GM19397 (cell line): Measurements from ENCODE around the gene UBXN11.
"Not testable (repeated sequence)": the region's sequence is repeated elsewhere in the genome, so short reads cannot be mapped to it uniquely, and the experiment has no call there.

Experiments used
- ATAC-seq: cut with Tn5 transposase; IDR thresholded peaks from one replicate; pipeline ENCODE4 v1.9.1; 2021; ENCODE audit warnings: mild to moderate bottlenecking, moderate library complexity; ENCODE audit not compliant: unreplicated experiment

The UBXN11 gene

DNA sequence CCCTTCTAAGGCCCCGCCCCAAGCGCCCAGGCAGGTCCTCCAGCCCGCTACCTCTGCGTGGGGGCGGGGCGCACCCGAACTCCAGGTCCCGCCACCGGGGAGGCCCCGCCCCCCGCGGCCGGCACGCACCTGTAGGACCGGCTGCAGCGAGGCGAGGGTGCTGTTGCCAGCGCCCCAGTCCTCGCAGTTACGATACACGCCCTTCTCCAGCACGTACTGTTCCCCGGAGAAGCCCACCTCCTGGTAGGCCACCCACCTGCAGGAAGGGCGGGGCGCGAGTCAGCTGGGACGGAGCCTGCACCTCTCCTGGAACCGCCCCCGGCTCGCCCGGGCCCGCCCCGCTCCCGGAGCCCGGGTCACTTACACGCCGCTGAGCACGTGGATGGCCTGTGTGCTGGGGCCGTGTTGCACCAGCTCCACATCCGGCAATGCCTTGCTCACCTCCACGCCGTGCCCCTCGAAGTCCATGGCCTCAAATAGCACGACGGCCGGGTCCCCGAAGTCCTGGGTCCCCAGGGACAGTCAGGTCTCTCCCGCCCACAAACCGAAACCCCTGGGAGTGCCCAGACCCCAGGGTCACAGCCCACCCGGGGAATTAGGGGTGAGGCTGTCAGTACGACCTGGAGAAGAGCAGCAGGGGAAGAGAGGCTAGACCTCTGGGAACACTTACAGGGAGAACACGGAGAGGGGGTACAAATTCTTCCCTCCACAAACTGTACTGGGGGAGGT is 30.2 kb upstream of the UBXN11 start:
- no peak for ATAC-seq

DNA sequence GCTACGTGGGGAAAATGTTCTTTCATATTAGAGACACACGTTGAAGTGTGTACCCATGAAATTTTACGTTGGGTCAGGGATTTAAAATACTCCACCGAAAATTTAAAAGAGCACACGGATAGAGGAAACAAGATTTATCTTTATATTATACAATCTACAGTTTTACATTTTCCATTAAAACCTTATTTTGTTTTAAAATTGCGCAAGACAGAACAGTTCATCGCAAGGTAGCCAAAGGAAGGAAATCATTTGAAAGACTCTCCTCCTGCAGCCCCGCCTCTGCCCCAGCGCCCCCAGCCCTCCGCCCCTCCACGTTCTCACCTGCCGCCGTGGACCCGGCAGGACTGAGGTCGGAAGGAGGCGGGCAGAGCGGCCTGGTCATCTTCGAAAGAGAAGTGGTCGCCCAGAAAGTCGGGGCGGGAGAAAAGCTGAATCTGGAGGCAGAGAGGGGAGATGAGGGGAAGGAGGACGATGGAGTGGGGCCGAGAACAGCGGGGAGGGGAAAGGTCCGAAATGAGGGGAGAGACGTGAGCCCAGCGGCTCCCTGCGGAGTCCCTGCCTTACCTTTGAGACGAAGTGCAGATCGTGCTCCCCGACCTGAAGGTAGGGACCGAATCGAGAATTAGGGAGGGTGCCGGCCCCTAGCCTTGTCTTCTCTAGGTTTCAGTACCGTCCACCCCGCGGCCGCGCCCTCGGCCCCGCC is 29.5 kb upstream of the UBXN11 start:
- no peak for ATAC-seq

DNA sequence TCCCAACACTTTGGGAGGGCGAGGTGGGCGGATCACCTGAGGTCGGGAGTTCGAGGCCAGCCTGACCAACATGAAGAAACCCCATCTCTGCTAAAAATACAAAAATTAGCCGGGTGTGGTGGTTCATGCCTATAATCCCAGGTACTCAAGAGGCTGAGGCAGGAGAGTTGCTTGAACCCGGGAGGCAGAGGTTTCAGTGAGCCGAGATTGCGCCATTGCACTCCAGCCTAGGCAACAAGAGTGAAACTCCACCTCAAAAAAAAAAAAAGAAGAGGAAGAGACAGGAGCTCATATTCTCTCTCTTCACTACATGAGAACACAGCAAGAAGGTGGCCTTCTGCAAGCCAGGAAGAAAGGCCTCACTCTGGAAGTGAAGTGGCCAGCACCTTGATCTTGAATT is 26.9 kb upstream of the UBXN11 start:
- not testable (repeated sequence) for ATAC-seq

DNA sequence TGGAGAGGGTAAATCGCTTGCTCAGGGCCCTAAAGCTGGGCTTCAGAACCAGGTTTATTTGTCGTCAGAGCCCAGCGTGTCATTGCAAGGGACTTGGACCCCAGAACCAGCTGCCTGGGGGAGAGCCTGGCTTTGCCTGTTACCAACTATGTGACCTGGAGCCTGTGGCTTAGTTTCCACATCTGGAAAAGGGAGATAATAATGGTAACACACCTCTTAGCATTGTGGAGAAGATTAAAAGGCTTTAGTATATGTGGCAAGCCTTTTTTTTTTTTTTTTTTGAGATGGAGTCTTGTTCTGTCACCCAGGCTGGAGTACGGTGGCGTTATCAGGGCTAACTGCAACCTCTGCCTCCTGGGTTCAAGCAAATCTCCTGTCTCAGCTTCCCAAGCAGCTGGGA is 23.8 kb upstream of the UBXN11 start:
- no peak for ATAC-seq

DNA sequence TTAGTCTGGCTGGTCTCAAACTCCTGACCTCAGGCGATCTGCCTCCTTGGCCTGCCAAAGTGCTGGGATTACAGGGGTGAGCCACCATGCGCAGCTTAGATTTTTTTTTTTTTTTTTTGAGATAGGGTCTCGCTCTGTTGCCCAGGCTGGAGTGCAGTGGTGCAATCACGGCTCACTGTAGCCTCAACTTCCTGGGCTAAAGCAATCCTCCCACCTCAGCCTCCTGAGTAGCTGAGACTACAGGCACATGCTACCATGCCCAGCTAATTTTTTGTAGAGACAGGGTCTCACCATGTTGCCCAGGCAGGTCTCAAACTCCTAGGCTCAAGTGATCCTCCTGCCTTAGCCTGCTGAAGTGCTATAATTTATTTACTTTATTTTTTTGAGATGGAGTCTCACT is 22.9 kb upstream of the UBXN11 start:
- not testable (repeated sequence) for ATAC-seq

DNA sequence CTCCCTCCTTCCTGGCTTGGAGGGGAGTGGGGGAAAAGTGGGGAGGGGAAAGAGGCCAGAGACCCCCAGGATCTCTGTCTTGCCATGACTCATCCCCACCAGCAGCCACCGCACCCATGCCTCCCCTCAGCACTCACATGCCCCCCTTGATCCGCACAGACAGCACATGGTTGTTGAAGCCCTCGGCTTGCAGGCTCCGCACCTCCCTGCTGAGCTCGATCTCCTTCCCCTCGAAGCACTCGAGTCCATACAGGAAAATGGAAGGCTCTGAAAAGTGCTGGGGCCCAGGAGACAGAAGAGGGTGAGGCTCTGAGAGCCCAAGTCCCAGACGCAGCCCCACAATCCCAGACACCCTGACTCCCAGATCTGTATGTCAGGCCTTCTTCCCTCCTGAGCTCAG is 22.2 kb upstream of the UBXN11 start:
- no peak for ATAC-seq

DNA sequence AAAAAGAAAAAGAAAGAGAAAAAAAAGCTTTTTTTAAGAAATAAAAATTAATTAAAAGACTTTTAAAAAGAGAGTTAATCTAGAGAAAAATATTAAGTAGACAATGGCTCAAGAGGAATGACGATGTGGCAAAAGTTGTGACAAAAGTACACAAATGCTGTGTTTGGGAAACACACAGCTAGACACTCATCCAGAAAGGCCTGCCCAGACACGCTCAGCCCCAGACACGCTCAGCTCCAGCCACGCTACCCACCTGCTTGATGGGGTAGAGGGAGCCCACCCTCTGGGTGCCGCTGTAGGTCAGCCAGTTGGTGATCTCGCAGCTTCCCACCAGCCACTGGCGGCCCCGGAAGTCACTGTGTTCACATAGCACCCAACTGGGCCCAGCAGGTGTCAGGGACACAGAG is 21.5 kb upstream of the UBXN11 start:
- ATAC-seq: no peak

DNA sequence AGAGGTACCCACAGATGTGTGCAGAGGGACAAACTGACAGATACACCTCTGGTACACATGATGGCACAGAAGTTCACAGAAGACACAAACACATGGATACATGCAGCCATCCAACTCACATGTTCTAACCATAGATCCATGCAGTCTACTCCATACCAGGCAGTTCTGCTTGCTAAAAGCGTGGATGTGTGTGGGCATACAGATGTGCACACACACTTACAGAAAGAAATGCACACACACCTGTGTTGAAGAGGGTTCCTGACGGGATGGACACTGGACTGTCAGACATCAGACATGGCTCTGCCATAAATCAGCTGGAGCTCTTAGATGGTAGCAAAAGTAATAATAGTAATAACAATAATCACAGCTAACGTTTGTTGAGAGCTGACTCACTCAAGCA is 18.1 kb upstream of the UBXN11 start:
- no peak for ATAC-seq

DNA sequence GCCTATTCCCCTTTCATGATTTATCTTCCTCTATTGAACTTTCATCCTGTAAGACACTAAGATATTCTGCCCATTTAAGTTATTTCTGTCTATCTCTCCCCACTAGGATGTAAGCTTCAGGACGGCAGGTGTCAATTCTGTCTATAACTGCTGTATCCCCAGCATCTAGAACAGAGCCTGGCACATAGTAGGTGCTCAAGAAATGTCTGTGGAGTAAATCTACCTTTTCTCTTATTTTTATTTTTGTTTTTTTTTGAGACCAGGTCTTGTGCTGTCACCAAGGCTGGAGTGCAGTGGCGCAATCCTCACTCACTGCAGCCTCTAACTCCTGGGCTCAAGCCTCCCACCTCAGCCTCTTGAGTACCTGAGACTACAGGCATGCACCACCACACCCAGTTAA is 16.9 kb upstream of the UBXN11 start:
- ATAC-seq: no peak

DNA sequence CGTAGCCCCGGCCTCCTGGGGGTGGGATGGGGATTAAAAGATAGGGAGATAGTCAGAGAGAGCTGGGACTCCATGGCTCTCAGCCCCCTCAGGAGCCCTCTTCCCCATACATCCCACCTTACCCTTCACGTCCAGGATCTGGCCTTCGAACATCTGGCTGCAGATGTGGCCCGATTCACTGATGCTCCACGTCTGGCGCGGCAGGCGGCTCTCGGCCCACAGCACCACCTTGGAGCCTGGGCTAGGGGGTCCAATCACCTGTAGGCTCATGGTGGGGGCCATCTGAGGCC is 15.6 kb upstream of the UBXN11 start:
- no peak for ATAC-seq

DNA sequence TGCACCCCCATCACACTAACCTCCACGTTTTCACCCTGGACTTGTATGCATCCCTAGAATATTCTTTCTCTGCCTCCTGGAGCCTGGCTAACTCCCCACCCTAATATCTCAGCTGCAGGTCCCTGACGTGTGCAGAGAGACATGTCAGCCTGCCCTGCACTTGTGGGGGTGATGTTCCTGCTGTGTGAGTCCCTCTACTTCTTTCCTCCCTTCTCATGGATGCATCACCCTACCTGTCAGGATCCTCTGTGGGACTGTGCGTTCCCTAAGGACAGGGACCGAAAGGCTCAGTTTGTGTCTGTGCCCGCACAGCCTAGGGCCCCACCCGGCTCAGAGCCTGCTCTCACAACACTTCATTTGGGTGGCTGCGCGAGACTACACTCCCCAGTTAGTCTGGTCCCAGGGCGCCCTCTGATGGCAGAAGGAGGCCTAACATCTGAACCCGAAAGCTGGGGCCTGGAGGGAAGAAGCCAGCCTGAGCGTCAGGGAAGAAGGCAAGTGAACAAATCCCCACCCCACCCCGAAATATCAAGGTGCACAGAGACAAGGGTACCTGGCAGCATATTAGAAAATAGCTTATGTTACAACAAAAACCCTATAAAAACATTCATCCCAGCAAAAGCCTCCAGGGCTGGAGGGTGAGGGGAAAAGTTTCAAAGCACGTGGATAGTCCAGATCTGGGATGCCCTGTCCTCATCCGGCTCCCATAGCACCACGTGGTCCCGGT is 15.0 kb upstream of the UBXN11 start:
- peak; percentile 35 for ATAC-seq

DNA sequence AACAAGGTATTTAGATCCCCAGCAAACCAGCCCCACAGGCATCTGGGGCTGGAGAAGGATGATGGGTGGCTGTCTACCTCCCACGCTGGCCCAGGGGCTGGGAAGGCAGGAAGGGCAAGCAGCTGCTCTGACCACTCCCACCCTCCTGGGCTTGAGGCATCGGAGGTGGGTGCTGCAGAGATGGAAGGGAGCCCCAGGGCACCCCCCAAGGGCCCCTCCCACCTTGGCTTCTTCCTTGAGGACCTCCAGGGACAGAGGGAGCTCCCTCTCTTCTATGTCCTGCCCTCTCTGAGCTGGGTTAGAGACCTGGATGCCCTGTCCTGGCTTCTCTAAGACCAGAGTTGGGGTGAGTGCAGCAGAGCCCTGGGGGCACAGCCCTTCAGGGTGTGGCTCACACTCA is 14.5 kb upstream of the UBXN11 start:
- peak; percentile 18 for ATAC-seq

DNA sequence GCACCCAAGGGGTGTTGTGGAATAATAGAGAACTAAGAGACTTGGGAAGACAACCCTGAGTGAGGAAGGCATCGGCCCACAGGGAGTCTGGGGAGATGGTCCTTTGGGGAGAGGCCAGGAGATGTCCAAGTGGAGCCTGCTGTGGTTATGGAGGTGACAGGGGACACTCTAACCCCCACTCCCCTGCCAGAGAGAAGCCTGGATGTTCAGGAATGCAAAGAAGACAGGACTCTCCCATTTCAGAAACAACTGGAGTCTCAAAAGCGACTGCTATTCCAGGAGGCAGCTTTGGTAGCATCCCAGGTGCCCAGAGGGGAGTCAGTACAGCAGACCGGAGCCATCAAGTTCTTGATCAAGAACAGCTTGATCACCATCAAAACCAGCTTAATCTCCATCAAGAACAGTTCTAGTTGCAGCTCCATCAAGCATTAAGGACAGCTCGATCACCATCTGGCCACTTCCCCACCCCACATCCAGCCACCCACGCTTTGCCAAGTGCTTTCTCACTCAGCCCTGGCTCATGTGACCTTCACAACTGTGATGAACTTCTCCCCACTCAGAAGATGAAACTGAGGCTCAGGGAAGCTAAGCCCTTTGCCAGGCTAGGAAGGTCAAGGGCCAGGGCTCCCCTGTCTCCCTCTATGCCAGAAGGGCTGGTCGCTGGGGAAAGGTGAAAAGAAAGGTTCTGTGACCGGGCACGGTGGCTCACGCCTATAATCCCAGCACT is 12.1 kb upstream of the UBXN11 start:
- ATAC-seq: no peak

DNA sequence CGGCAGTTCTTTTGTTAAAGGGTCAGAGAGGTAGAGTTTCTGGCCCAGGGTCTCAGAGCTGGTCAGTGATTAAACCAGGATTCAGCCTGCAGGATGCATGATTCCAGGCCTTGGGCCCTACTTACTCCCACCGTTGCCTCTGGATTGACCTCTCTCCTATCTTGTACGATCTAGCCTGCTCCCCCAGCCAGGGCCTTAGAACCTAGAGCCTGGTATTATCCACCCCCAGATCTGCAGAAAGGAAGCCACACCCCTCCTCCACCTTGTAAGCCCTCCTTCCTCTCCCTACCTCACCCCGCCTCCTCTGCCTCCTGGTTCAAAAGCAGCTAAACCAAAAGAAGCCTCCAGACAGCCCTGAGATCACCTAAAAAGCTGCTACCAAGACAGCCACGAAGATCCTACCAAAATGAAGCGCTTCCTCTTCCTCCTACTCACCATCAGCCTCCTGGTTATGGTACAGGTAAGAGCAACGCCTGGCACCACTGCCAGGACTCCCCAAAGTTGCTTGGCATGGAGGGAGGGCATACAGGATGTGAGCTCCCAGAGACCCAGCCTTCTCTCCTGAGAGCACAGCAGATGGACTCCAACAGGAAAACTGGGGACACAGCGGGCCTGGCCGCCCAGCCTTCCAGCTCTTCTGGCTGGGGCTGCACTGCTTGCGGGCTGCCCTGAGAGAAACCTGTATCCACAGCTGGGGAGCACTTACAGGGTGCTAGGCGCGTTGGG is 11.3 kb upstream of the UBXN11 start, which contains the start of gene CD52:
TSS of gene CD52 (plus strand) at position 347 of the 726 bp plus-strand sequence. CDS start at position 407, 60 bp downstream.
- ATAC-seq: peak; percentile 34

DNA sequence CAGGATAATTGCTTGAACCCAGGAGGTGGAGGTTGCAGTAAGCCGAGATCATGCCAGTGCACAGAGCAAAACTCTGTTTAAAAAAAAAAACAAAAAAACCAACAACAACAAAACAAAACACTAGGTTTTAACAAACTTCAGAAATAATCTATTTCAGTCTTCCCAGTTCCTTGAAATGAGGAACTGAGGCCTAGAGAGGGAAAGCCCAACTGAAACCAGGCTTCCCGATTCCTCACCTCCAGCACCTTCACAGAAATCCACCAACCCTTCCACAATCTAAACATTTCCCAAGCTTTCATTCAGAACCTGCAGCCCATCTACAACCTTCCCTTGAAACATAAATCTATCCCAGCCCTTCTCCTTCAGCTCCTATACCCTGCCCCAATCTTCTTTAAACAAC is 10.7 kb upstream of the UBXN11 start:
- no peak for ATAC-seq

DNA sequence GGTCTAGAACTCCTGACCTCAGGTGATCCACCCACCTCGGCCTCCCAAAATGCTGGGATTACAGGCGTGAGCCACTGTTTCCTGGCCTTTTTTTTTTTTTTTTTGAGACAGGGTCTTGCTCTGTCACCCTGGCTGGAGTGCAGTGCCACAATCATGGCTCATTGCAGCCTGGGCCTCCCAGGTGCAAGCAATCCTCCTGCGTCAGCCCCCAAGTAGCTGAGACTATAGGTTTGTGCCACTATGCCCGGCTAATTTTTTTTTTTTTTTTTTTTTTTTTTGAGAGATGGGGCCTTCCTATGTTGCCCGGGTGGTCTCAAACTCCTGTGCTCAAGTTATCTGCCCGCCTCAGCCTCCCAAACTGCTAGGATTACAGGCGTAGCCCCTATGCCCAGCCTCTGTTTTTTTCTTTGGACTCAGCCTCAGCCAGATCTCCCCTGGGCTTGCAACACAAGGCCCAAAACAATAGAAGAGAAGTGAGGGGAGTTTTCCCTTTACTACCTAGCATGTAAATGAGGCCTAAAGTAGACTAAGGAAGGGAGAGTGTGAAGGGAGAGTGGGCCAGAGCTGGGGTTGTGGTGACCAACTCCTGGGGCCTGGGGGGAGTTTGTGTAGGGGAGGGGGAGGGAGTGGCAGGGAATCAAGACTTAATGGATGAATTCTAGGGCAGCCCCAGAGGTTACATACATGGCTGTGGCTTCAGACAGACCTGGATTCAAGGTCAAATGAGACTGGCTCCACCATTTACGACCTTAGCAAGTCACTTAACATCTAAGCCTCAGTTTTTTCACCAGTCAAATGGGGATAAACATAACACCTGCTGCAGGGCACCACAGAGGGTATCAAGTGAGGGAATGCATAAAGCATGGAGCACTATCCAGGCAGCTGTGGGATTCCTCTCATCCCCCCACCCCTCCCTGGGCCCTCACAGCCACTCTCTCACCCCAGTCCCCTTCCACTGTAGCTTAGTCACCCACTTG is 9.7 kb upstream of the UBXN11 start:
- no peak for ATAC-seq

DNA sequence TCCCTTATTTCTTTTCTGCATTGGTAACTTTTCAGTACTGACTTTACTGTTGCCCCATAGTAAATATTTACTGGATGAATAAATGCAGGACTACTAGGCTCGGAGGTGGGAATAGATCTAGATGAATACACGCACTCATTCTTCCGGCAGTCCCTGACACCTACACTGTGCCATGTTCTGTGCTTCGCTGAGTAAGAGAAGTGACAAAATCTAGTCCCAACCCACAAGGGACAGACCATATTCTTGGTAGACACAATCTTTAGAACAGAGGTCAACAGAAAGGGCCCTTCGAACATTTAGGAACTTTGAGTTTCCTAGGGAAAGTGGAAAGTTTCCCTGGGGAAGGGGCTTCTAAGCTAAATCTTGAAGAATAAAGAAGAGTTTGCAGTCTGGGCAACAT is 8.1 kb upstream of the UBXN11 start:
- ATAC-seq: no peak

DNA sequence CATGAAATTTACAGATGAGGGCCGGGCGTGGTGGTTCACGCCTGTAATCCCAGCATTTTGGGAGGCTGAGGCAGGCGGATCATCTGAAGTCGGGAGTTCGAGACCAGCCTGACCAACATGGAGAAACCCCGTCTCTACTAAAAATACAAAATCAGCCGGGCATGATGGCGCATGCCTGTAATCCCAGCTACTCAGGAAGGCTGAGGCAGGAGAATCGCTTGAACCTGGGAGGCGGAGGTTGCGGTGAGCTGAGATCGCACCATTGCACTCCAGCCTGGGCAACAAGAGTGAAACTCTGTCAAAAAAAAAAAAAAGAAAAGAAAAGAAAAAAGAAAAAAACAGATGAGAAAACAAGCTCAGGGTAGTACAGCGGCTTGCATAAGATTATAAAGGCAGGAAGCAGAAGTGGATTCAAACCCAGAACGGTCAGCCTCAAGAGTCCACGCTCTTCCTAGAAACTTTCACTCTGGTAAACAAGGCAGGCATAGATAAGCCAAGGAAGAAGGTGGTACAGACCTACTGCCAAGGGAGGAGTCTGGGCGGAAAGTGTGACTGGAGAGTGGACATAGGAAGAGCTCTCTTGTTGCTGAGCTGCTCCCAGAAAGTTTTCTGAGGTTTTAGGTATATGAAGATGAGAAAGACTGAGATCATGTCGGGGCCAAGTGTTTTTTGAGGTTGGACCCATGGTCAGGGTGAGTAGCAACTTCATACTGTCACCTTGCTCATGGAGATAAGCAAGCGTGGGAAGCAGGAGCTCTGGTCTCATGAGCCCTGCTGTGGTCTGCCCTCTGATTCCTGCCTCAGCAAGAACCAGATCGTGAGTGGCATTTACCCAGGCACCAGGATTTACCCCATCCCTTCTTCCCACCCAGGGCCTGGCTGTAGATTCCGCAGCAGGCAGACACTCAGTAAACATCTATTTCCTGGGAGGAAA is 1.8 kb upstream of the UBXN11 start:
- not testable (repeated sequence) for ATAC-seq
